Lower leg skin (tissue), 3 donors: ENCODE results near the gene TMEM213.

ENCODE experiments used
- POLR2A ChIP-seq, 2 donors: fragments of 450-650 bp; IDR thresholded peaks; one replicate each; pipeline ENCODE4 v1.6.1; 2016 to 2017; ENCODE audit warnings: antibody characterized with exemption in 2 of 2, mild to moderate bottlenecking in 1 of 2, moderate library complexity in 1 of 2
- TF ChIP-seq, protein P1 (sequence below), 3 donors: fragments of 450-650 bp; IDR thresholded peaks; one replicate each; pipeline ENCODE4 v1.5.1; 2016; ENCODE audit warnings: antibody characterized with exemption in 3 of 3, mild to moderate bottlenecking in 3 of 3, moderate library complexity in 2 of 3

DNA sequence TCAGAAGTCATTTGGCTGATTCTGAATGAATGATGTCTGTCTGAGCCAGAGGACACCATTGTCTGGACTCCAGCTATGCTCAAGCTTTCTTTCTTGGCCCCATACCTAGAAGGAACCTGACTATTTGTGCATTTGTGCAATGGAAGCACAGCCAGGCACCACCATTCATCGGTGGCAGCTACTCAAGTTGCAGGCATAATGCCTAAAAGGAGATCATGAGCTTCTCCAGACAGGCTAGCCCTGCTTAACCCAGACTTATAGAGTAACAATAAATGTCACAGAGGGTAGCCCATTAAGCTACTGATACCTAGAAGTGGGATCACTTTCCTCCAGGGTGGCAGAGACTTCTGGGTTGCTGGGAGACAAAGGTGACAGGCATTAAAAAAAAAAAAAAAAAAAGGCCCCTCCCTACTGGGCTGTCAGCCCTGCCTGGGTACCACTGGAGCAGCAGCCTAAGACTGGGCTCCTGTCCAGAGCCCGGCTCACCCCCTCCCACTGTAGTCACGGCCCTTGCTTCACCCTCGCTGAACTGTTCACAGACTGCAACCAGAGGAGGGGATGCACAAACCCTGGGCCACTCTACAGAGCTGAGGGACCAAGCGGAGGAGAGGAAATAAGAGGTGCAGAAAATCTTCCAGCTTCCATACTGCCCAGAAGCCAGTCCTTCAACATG lies 75.6 kb downstream of the TMEM213 start:
- TF ChIP-seq POLR2A (IDR thresholded peaks at IDR 0.05) = no peak
- TF ChIP-seq, protein P1, sequence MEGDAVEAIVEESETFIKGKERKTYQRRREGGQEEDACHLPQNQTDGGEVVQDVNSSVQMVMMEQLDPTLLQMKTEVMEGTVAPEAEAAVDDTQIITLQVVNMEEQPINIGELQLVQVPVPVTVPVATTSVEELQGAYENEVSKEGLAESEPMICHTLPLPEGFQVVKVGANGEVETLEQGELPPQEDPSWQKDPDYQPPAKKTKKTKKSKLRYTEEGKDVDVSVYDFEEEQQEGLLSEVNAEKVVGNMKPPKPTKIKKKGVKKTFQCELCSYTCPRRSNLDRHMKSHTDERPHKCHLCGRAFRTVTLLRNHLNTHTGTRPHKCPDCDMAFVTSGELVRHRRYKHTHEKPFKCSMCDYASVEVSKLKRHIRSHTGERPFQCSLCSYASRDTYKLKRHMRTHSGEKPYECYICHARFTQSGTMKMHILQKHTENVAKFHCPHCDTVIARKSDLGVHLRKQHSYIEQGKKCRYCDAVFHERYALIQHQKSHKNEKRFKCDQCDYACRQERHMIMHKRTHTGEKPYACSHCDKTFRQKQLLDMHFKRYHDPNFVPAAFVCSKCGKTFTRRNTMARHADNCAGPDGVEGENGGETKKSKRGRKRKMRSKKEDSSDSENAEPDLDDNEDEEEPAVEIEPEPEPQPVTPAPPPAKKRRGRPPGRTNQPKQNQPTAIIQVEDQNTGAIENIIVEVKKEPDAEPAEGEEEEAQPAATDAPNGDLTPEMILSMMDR (IDR thresholded peaks at IDR 0.05) = no peak
